GM18505 (cell line): ENCODE results near the gene OTOP2.
"Not testable (repeated sequence)": the region's sequence is repeated elsewhere in the genome, so short reads cannot be mapped to it uniquely, and the experiment has no call there.

Source experiments
- ATAC-seq: cut with Tn5 transposase; IDR thresholded peaks from one replicate; pipeline ENCODE4 v1.9.1; 2021; ENCODE audit not compliant: unreplicated experiment
- POLR2A ChIP-seq: IDR thresholded peaks from 4 replicates; pipeline ENCODE4 v1.6.1; 2011; ENCODE audit warnings: borderline replicate concordance; ENCODE audit not compliant: insufficient read depth, insufficient read length; ENCODE audit errors: extremely low read depth

OTOP2 gene

GRCh38 chr17:74972107-74972972 lies 48.3 kb downstream of the OTOP2 start, which contains the start of gene HID1:
TSS of gene HID1 (minus strand) at chr17:74972759. CDS start at chr17:74972656, 103 bp downstream.
- no peak for TF ChIP-seq POLR2A
- no peak for ATAC-seq

GRCh38 chr17:74972973-74973328 lies 48.9 kb downstream of the OTOP2 start:
- ATAC-seq, result no peak
- no peak for TF ChIP-seq POLR2A

GRCh38 chr17:74975943-74976342 lies 51.9 kb downstream of the OTOP2 start:
- ATAC-seq, result no peak
- no peak for TF ChIP-seq POLR2A

- ATAC-seq, result no peak
- no peak for TF ChIP-seq POLR2A
These were observed 53.7 kb downstream of the OTOP2 start for GRCh38 chr17:74977802-74978201.

GRCh38 chr17:74978240-74978639 lies 54.2 kb downstream of the OTOP2 start:
- no peak for ATAC-seq
- TF ChIP-seq POLR2A, result no peak

- TF ChIP-seq POLR2A, result no peak
- ATAC-seq, result no peak
These were observed 55.5 kb downstream of the OTOP2 start for GRCh38 chr17:74979408-74980146.

- no peak for TF ChIP-seq POLR2A
- ATAC-seq, result no peak
These were observed 57.4 kb downstream of the OTOP2 start for GRCh38 chr17:74981318-74981978.

GRCh38 chr17:74981979-74982662 lies 58.0 kb downstream of the OTOP2 start:
- no peak for ATAC-seq
- no peak for TF ChIP-seq POLR2A

- ATAC-seq, result not testable (repeated sequence)
These were observed 58.7 kb downstream of the OTOP2 start for GRCh38 chr17:74982663-74983313.
